ENCODE measurements around the gene KLHL6. TPM values are rescaled to one million over a fixed set of nuclear protein-coding genes. Genes with fewer than 3 reads are reported as not detected.

KLHL6 gene
- total RNA-seq, 1 donor from 2014 or later = not detected

DNA sequence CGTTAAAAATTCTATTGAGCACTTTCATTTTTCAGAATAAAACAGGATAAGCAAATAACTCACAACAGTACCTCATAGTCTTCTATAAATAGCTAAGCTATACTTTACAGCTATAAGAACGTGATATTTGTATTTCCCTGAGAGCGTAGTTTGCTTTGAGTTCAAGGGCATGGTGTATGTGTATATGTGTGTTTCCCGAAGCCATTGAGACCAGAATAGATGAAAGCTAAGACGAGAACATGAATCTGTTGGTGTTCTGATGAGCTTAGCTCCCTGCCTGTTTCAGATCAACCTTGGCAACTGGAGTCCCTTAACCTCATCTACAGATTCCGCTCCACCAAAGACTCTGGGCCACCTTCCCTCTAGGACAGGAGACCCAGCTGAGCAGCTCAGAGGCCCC lies 67.6 kb downstream of the KLHL6 start:
- Mint-ChIP-seq H3K9me3 (ENCODE audit: unreplicated experiment) (no peaks in the 10 kb centered on the region), H3K27ac (ENCODE audit: unreplicated experiment) (no peak overlapping the region), H3K4me3 (ENCODE audit: unreplicated experiment) (no peak overlapping the region), H3K36me3 (ENCODE audit: unreplicated experiment) (no peaks in the 10 kb centered on the region), H3K27me3 (ENCODE audit: unreplicated experiment) (peaks cover 2% of the 10 kb centered on the region), H3K4me1 (ENCODE audit: low read depth, unreplicated experiment) (no peaks in the 10 kb centered on the region)
- TF ChIP-seq, protein P1, sequence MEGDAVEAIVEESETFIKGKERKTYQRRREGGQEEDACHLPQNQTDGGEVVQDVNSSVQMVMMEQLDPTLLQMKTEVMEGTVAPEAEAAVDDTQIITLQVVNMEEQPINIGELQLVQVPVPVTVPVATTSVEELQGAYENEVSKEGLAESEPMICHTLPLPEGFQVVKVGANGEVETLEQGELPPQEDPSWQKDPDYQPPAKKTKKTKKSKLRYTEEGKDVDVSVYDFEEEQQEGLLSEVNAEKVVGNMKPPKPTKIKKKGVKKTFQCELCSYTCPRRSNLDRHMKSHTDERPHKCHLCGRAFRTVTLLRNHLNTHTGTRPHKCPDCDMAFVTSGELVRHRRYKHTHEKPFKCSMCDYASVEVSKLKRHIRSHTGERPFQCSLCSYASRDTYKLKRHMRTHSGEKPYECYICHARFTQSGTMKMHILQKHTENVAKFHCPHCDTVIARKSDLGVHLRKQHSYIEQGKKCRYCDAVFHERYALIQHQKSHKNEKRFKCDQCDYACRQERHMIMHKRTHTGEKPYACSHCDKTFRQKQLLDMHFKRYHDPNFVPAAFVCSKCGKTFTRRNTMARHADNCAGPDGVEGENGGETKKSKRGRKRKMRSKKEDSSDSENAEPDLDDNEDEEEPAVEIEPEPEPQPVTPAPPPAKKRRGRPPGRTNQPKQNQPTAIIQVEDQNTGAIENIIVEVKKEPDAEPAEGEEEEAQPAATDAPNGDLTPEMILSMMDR (IDR thresholded peaks at IDR 0.05; ENCODE audit: partially characterized antibody, unreplicated experiment) = no peak
- no peak for DNase-seq

DNA sequence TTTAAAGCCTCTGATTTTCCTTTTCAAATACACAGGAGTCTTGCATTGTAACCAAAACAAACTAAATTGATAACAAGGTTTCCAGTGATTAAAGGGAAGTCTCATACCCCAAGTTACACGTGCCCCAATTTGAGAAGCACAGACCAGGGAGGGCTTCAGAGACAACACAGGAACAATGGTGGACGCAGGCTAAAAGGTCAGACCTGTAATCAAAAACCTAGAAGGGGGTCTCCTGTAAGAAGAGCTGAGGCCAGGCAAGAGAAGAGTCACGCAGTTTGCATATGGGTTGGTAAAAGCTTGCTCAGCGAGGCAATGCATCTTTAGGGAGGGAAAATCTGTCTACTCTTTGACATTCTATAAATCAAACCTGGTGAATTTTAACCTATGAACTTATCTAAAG lies 68.5 kb downstream of the KLHL6 start:
- no peak for DNase-seq
- Mint-ChIP-seq H3K27ac (ENCODE audit: unreplicated experiment) (no peak overlapping the region), H3K36me3 (ENCODE audit: unreplicated experiment) (no peaks in the 10 kb centered on the region), H3K4me3 (ENCODE audit: unreplicated experiment) (no peak overlapping the region), H3K4me1 (ENCODE audit: low read depth, unreplicated experiment) (no peaks in the 10 kb centered on the region), H3K9me3 (ENCODE audit: unreplicated experiment) (no peaks in the 10 kb centered on the region), H3K27me3 (ENCODE audit: unreplicated experiment) (peaks cover 2% of the 10 kb centered on the region)
- TF ChIP-seq, protein P1 (IDR thresholded peaks at IDR 0.05; ENCODE audit: partially characterized antibody, unreplicated experiment) = no peak

DNA sequence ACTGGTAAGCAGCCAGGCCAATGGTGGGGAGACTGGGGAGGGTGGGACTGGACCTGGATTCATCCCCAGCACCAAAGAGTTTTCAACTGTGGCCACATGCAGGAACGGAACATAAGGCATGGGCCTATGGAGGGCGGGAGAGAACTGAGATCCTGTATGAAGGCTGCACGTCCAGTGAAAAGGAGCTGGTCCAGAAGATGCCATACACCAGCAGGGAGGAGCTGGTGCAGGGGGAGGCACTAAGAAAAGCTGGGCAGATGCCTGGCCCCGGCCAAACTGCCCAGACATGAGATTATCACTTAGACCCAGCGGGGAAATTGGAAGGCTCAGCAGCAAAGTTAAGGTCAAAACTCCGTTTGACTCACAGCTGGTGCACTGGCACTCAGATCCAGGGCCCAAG lies 69.0 kb downstream of the KLHL6 start:
- Mint-ChIP-seq H3K36me3 (ENCODE audit: unreplicated experiment) (no peaks in the 10 kb centered on the region), H3K4me3 (ENCODE audit: unreplicated experiment) (no peak overlapping the region), H3K4me1 (ENCODE audit: low read depth, unreplicated experiment) (peaks cover 2% of the 10 kb centered on the region)

DNA sequence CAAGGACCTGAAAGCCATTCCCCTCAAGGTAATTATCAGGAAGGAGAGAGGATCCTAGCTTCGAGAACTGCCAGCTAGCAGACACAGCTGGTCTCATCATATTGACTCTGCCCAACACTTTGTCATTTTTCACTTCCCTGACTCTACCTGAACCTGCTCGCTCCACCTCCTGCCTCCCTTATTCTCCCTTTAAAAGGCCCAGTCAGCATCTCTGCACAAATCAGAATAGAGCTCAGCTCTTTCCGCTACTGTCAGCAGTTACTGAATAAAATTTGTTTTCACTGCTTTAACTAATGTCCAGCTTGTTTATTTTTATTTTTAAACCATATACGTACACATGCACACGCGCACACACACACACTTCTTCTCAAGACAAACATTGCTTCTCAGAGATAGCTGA lies 69.9 kb downstream of the KLHL6 start:
- Mint-ChIP-seq H3K4me1 (ENCODE audit: low read depth, unreplicated experiment) (peaks cover 3% of the 10 kb centered on the region), H3K36me3 (ENCODE audit: unreplicated experiment) (no peaks in the 10 kb centered on the region), H3K27me3 (ENCODE audit: unreplicated experiment) (peaks cover 2% of the 10 kb centered on the region), H3K9me3 (ENCODE audit: unreplicated experiment) (no peaks in the 10 kb centered on the region), H3K27ac (ENCODE audit: unreplicated experiment) (no peak overlapping the region), H3K4me3 (ENCODE audit: unreplicated experiment) (no peak overlapping the region)
- DNase-seq = no peak
- TF ChIP-seq, protein P1 (IDR thresholded peaks at IDR 0.05; ENCODE audit: partially characterized antibody, unreplicated experiment) = no peak

More for the DNA sequence above, 69.0 kb downstream of the KLHL6 start:
- Mint-ChIP-seq H3K9me3 (ENCODE audit: unreplicated experiment) (no peaks in the 10 kb centered on the region), H3K27me3 (ENCODE audit: unreplicated experiment) (peaks cover 2% of the 10 kb centered on the region), H3K27ac (ENCODE audit: unreplicated experiment) (no peak overlapping the region)
- no peak for DNase-seq
- TF ChIP-seq, protein P1 (IDR thresholded peaks at IDR 0.05; ENCODE audit: partially characterized antibody, unreplicated experiment) = no peak

DNA sequence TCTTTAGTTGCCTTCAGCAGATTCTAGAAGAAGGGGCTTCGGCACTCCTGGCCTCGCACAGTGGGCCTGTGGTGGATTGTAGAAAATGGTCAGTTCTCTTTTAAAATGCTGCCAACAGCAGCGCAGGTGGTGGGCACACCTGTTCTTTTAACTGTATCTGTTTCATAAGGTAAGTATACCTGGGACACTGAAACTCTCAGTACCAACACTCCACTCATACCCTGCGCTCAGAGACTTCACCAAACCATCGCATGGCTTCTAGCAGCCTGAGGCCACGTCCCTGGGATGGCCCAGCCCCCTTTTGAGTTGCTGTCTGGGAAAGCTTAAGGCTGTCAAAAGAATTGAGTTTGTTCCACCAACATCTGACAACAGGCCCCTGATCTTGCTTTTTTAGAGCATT lies 70.4 kb downstream of the KLHL6 start:
- H3K36me3 Mint-ChIP-seq (ENCODE audit: unreplicated experiment) = no peaks in the 10 kb centered on the region
- H3K4me3 Mint-ChIP-seq (ENCODE audit: unreplicated experiment) = no peak overlapping the region
- H3K4me1 Mint-ChIP-seq (ENCODE audit: low read depth, unreplicated experiment) = peaks cover 6% of the 10 kb centered on the region
- TF ChIP-seq, protein P1 (IDR thresholded peaks at IDR 0.05; ENCODE audit: partially characterized antibody, unreplicated experiment) = no peak
- DNase-seq = no peak
- no peaks in the 10 kb centered on the region for H3K9me3 Mint-ChIP-seq (ENCODE audit: unreplicated experiment)
- peaks cover 2% of the 10 kb centered on the region for H3K27me3 Mint-ChIP-seq (ENCODE audit: unreplicated experiment)
- H3K27ac Mint-ChIP-seq (ENCODE audit: unreplicated experiment) = no peak overlapping the region
